Cardiac fibroblast (primary cell): ENCODE measurements around the gene IL12A.

Source experiments
- DNase-seq, 2 donors: peaks; one replicate each; pipeline versions ENCODE4 v3.0.0 to v3.0.0-alpha.2; 2010; ENCODE audit warnings: low read depth in 2 of 2
- H3K4me3 ChIP-seq, 2 donors: replicated peaks in 1 of 2; 1 replicate in 1 of 2; 2 replicates in 1 of 2; pipeline ENCODE4 v1.5.1; 2011; ENCODE audit warnings: low read depth in 2 of 2, low read length in 2 of 2, mild to moderate bottlenecking in 2 of 2, moderate library complexity in 1 of 2
- TF ChIP-seq, protein P1 (sequence below): IDR thresholded peaks from one replicate; pipeline ENCODE4 v1.5.1; 2011; ENCODE audit warnings: low read depth, mild to moderate bottlenecking, low read length, inconsistent platforms

The IL12A gene

DNA sequence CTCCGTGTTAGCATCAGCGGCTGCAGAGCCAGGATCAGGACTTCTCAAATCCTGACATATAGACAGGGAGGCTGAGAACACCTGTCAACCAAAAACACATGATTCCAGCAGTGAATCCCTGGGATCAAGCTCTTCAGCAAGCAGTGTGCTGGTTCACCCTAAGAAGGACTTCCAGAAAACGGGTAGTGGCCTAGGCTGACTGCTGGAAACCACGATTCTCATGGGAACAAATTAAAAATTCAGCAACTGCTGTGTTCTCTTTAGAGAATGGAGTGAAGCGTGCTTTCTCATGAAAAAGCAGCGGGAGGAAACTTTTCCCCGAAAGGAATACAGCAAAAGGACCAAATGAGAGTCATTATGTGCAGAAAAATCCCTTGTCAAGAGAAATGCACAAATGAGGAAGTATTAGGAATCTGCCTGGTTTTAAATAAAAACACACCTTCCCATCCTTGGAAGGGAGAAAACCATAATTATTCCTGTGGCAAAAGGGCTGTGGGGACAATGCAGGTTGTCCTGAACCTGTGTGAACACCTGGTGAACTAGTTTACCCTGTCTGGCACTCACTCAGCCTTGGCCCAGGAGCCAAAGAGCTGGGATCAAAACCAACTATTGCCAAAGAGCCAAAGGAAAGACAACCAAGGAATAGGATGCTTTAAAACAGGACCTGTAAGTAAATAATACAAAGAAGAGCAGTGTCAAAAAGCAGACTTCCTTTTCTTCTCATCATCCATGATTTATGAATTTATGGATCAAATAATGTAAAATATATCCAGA, 13.4 kb downstream of the IL12A start:
- TF ChIP-seq, protein P1, sequence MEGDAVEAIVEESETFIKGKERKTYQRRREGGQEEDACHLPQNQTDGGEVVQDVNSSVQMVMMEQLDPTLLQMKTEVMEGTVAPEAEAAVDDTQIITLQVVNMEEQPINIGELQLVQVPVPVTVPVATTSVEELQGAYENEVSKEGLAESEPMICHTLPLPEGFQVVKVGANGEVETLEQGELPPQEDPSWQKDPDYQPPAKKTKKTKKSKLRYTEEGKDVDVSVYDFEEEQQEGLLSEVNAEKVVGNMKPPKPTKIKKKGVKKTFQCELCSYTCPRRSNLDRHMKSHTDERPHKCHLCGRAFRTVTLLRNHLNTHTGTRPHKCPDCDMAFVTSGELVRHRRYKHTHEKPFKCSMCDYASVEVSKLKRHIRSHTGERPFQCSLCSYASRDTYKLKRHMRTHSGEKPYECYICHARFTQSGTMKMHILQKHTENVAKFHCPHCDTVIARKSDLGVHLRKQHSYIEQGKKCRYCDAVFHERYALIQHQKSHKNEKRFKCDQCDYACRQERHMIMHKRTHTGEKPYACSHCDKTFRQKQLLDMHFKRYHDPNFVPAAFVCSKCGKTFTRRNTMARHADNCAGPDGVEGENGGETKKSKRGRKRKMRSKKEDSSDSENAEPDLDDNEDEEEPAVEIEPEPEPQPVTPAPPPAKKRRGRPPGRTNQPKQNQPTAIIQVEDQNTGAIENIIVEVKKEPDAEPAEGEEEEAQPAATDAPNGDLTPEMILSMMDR = no peak

DNA sequence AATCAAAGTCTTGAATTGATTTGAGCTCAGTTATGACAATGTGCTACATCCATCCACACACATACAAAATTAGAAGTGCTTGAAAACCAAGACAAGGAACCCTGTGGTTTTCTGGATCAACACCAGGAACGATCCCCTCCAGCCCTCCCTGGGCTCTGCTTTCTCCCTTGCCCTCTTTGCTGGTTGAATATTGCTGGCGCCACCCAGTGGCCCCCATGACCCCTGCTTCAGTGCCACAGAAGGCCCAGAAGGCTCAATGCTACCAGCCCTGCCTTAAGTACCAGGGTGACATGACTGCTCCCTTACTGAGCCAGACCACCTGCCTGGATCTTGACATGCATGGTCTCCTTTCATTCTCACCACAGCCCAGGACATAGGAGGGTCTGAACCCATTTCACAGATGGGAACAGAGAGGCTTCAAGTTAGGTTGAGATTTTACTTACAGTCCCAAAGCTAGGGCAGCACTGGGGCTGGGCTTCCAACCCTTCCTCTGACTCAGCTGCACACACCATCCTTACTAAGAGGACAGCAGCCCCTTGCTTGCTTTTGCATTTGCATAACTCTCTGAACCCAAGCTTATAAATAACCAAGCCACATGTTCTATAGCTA, 15.0 kb downstream of the IL12A start:
- TF ChIP-seq, protein P1 = peak; percentile 67
- peak; percentile 65 to 69 for DNase-seq
- no peak overlapping the region for H3K4me3 ChIP-seq

More for the DNA sequence above, 13.4 kb downstream of the IL12A start:
- H3K4me3 ChIP-seq = no peak overlapping the region
- no peak for DNase-seq

DNA sequence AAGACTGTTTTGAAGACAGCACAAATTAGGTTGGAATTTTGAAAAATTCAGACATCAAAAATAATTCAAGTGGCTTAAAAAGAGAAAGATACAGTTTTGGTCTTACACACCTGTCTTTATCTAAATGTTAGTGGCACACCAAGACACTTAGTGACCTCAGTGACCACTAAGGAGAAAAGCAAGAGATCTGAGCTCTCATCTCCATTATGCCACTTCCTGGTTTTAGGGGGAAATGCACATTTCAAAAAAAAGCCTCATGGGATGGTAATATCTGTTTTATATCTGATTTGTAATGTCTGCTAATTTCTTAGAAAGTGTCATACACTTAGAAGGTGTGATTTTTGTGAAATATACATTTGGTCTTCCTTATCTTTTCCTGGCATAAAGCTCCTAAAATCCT, 16.4 kb downstream of the IL12A start:
- DNase-seq = no peak
- TF ChIP-seq, protein P1 = no peak
- no peak overlapping the region for H3K4me3 ChIP-seq

DNA sequence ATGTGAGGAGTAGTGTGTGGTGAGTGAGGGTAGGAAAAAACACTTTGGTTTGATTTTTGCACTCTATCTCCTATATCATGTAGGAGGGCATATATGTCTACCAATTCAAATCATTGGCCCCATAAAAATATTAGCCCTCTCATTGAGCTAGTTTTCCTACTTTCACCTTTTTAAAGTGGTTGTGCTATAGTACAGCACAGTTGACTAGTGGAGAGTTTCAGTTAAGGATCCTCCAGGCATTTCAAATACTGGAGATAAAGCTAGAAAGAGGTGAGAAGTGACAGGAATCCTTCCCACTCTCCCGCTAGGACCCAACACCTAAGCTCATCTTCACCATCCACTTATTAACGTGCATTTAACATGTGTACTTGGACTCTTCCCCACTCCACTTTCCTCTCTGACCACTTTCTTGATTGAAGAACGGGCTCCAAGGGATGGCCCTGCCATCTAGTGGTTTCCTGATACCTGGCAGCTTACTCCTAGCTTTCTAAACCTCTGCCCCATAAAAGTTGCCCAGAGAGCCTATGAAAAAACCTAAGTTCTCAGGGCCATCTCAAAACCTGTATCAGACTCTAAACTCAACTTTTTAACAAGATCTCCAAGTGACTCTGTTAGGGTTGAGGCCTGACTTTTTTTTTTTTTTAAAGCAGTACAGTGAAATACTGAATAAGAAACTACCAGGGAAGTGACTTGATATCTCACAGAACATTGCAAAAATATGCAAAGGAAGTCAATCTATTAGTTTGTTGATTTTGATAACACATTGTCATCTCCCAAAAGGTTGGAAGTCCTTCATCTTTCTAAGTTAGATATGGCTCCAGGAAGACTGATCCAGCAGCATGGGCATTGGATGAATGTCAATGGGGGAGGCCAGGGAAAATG, 17.9 kb downstream of the IL12A start:
- DNase-seq = peak; percentile 83
- no peak overlapping the region for H3K4me3 ChIP-seq
- TF ChIP-seq, protein P1 = peak; percentile 93

DNA sequence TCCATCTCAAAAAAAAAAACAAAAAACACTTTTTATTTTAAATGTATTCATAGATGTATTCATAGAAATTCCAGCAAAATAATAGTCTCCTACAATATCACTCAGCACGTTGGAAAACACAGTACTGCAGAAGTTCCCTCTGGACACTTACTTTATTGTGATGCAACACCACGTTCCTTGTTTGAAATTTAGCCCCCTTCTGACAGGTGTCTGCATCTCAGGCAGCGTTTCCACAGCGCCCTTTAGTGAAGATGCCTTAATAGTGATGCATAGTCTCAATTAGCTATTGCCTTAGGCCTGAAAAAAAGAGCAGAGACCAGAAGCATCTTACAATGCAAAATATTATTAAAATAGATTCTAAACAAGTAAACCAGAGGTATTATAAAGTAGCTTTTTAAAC, 20.3 kb downstream of the IL12A start:
- DNase-seq = no peak
- TF ChIP-seq, protein P1 = no peak
- no peak overlapping the region for H3K4me3 ChIP-seq

DNA sequence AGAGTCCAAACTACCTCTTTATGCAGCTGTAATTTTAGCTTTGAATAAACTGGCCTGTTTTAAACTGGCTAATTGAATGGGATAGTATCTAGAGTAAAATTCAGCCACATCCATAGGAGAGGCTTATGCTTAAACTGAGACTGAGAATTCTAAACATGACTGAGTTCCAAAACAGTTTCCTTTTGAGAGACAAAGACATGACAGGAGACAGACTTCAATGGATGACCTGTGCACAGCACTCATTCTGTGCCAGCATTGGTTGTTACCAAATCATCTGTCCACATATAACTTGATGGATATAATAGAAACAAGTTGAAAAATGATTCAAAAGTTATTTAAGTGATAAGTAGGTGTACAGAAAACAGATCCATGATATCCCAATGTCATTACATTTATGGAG, 20.9 kb downstream of the IL12A start:
- DNase-seq = no peak

More for the DNA sequence above, 20.9 kb downstream of the IL12A start:
- H3K4me3 ChIP-seq = no peak overlapping the region
- TF ChIP-seq, protein P1 = no peak
